Measurements from ENCODE around the gene ASCC3. TPM values are rescaled to one million over a fixed set of nuclear protein-coding genes. Genes with fewer than 3 reads are reported as not detected.
"Not testable (repeated sequence)": the region's sequence is repeated elsewhere in the genome, so short reads cannot be mapped to it uniquely, and the experiment has no call there.

Gene ASCC3
- total RNA-seq, 1 experiment from 2014 or later = 38.9 TPM

DNA sequence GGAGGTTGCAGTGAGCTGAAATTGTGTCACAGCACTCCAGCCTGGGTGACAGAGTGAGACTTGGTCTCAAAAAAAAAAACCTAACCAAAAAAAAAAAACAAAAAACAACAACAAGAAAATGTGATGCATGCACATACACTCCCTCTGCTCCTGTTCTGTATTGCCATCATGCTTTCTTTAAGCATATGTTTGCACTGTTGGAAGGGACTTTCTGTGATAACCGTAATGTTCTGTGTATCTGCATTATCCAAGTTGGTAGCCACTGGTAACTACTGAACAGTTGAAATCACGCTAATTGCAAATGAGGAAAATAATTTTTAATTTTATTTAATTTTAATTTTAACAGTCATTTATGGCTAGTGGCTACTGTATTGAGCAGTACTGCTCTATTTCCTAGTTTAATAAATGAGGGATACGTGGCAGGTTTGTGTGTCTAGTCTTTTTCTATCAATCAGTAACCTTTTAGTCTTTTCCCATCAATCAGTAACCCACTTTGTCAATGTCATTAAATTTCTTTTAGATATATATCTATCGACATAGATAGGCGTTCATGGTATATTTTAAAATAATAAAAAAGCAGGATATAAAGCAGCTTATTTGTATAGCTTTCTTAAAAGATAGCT lies 135.6 kb downstream of the ASCC3 start:
- DNase-seq = no peak
- Histone ChIP-seq H3K27me3 (ENCODE audit: control insufficient read depth, insufficient read depth, low read length) (no peaks in the 10 kb centered on the region), H3K36me3 (replicated peaks; ENCODE audit: control insufficient read depth, insufficient read depth, low read length) (peaks cover 5% of the 10 kb centered on the region), H3K4me3 (ENCODE audit: insufficient read depth, low read depth, low read length) (no peak overlapping the region)

DNA sequence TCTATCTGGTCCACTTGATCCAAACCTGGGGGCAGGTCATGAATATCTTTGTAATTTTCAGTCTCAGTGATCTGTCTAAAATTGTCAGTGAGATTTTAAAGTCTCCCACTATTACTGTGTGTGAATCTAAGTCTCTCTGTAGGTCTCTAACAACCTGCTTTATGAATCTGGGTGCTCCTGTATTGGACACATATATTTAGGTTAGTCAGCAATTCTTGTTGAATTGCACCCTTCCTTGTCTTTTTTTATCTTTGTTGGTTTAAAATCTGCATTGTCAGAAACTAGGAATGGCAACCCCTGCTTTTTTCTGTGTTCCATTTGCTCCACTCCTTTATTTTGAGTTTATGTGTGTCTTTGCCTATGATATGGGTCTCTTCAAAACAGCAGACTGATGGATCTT lies 140.7 kb downstream of the ASCC3 start:
- Histone ChIP-seq H3K27me3 (ENCODE audit: control insufficient read depth, insufficient read depth, low read length) (no peaks in the 10 kb centered on the region), H3K36me3 (replicated peaks; ENCODE audit: control insufficient read depth, insufficient read depth, low read length) (peaks cover 5% of the 10 kb centered on the region), H3K4me3 (ENCODE audit: insufficient read depth, low read depth, low read length) (no peak overlapping the region)
- DNase-seq = no peak

DNA sequence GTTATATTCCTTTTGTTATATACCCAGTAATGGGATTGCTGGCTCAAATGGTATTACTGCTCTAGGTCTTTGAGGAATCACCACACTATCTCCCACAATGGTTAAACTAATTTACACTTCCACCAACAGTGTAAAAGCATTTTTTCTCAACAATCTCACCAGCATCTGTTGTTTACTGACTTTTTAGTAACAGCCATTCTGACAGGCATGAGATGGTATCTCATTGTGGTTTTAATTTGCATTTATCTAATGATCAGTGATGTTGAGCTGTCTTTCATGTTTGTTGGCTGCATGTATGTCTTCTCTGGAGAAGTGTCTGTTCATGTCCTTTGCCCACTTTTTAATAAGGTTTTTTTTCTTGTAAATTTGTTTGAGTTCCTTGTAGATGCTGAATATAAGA lies 143.4 kb downstream of the ASCC3 start:
- H3K36me3 ChIP-seq (replicated peaks; ENCODE audit: control insufficient read depth, insufficient read depth, low read length); H3K4me3 ChIP-seq (ENCODE audit: insufficient read depth, low read depth, low read length); DNase-seq; H3K27me3 ChIP-seq (ENCODE audit: control insufficient read depth, insufficient read depth, low read length): not testable (repeated sequence)

DNA sequence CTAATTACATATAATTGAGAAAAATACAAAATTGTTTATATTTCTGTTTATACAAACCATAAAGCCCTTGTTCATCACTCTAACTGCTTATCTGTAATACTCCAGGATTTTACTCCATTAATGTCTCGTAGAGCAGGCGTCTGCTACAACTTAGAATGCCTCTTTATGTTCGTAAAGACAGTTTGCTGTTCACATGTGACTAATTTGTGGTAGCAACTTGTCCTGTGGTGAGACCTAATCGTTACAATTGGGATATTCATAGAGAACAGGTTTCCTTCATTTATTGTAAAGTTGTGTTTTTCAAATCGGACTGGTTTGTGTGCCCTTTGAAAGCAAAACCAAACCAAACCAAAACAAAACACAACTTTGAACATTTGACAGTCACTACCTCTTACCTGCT lies 149.7 kb downstream of the ASCC3 start:
- no peaks in the 10 kb centered on the region for H3K36me3 ChIP-seq (replicated peaks; ENCODE audit: control insufficient read depth, insufficient read depth, low read length)
- H3K27me3 ChIP-seq (ENCODE audit: control insufficient read depth, insufficient read depth, low read length) = no peaks in the 10 kb centered on the region
- DNase-seq = no peak
- no peak overlapping the region for H3K4me3 ChIP-seq (ENCODE audit: insufficient read depth, low read depth, low read length)

DNA sequence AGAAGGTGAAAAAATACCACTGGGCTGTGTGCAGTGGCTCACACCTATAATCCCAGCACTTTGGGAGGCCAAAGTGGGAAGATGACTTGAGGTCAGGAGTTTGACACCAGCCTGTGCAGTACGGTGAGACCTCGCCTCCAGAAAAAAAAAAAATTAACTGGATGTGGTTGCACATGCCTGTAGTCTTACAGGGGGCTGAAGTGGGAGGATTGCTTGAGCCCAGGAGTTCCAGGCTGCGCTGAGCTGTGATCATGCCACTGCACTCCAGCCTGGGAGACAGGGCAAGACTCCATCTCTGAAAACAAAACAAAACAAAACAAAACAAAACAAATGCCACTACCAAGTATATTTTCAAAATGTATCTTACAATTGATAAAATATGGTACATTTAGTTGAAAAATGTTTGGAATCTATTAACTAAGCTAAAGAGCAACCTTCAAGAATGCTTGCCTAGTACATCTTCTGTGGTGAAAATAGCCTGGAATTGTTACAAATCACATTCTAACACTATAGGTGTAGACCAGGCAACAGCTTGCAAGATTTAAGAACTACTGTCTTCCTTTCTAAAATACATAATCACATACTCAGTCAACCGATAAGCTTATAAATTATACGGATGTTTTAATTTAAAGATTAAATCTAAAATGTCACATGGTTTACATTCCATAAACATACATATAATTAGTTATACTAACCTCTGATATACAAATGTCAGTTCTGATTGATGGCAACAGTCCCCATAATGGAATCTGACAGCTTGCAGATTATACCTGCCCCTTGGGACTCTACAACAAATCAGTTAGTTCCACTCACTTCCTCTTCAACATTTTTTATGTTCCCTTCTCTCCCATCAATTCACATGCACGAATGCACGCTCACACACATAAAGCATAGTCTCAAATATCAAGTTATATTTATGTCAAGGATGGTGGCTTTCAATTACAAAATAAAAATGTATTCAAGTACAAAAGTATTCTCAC lies 150.8 kb downstream of the ASCC3 start:
- Histone ChIP-seq H3K4me3 (ENCODE audit: insufficient read depth, low read depth, low read length) (no peak overlapping the region), H3K27me3 (ENCODE audit: control insufficient read depth, insufficient read depth, low read length) (no peaks in the 10 kb centered on the region), H3K36me3 (replicated peaks; ENCODE audit: control insufficient read depth, insufficient read depth, low read length) (no peaks in the 10 kb centered on the region)
- DNase-seq = no peak

DNA sequence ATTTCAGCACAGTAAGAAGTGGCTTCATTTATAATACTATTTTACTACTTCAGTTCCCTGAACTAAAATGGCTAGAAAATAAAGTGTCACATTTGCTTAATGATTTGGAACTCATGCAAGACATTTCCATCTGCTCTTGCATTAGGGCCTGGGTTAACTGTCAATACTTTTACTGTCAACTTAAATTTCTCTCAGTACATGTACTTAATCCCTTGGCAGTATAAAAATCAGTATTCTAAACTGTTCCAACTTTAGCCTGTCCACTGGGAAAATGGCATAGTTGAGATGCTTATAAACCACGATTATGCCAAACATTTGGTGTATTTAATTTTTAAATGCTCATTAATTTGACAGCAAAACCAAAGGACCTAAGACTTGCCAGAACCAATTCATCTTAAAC lies 154.5 kb downstream of the ASCC3 start:
- H3K27me3 ChIP-seq (ENCODE audit: control insufficient read depth, insufficient read depth, low read length) = no peaks in the 10 kb centered on the region
- DNase-seq = no peak

DNA sequence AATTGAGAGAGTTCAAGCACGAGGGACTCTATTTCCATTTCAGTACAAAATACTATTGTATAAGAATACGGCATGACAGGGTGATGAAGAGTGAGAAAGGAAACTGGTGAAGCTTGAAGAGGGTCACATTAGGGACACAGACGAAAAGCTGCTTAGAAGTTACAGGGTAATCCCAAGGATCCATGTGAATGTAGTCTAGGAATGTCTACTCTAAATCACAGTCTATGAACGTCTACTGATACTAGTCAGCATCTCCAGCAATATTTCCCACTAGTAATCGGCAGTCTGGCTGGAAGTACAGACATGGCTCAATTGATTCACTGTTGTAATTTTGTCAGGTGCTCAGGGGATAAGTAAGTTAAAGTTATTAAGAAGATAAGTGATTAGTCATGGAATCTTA lies 156.4 kb downstream of the ASCC3 start:
- no peak overlapping the region for H3K4me3 ChIP-seq (ENCODE audit: insufficient read depth, low read depth, low read length)
- H3K27me3 ChIP-seq (ENCODE audit: control insufficient read depth, insufficient read depth, low read length) = no peaks in the 10 kb centered on the region
- no peaks in the 10 kb centered on the region; the same call in 1 of the 2 replicates for H3K36me3 ChIP-seq (replicated peaks; ENCODE audit: control insufficient read depth, insufficient read depth, low read length)
- no peak for DNase-seq

More for the DNA sequence above, 154.5 kb downstream of the ASCC3 start:
- no peaks in the 10 kb centered on the region; the same call in 1 of the 2 replicates for H3K36me3 ChIP-seq (replicated peaks; ENCODE audit: control insufficient read depth, insufficient read depth, low read length)
- H3K4me3 ChIP-seq (ENCODE audit: insufficient read depth, low read depth, low read length) = no peak overlapping the region

DNA sequence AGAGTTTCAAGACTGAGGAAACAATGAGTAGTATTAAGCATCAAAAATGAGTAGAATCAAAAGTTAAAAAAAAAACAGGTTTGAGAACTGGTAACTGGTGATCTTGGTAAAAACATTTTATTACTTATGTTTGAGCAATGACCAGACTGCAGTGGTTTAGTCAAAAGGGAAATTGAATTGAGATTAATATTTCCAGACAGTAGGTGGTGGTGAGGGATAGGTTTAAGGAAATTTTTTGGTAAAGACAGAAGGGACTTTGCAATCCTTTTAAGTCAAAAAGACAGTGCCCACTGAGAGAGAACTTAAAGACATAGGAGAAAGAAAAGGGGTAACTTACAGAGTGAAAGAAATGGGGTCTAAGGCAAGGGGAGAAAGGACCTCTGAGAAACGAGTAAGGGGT lies 156.9 kb downstream of the ASCC3 start:
- no peak for DNase-seq
- Histone ChIP-seq H3K36me3 (replicated peaks; ENCODE audit: control insufficient read depth, insufficient read depth, low read length) (no peaks in the 10 kb centered on the region; the same call in 1 of the 2 replicates), H3K27me3 (ENCODE audit: control insufficient read depth, insufficient read depth, low read length) (no peaks in the 10 kb centered on the region), H3K4me3 (ENCODE audit: insufficient read depth, low read depth, low read length) (no peak overlapping the region)

DNA sequence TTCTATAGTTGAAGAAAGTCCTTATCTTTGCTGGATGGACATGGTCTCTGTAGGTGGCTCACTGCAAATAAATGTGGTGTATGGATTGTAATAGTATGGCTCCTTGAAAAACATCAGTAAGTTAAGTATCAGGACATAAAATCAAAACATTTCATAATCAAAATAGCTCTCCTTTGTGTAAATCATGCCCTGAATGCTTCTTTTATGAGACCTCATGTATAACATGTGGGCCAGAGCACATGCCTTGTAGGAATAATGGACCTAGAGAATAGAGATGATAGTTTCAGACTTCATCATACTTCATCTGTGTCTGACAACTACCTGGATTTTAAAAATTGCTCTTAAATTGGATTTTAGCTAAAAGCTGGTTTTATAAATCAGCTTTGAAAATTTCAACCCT lies 159.9 kb downstream of the ASCC3 start:
- Histone ChIP-seq H3K4me3 (ENCODE audit: insufficient read depth, low read depth, low read length) (no peak overlapping the region), H3K36me3 (replicated peaks; ENCODE audit: control insufficient read depth, insufficient read depth, low read length) (no peaks in the 10 kb centered on the region; the same call in 1 of the 2 replicates), H3K27me3 (ENCODE audit: control insufficient read depth, insufficient read depth, low read length) (no peaks in the 10 kb centered on the region)
- no peak for DNase-seq

DNA sequence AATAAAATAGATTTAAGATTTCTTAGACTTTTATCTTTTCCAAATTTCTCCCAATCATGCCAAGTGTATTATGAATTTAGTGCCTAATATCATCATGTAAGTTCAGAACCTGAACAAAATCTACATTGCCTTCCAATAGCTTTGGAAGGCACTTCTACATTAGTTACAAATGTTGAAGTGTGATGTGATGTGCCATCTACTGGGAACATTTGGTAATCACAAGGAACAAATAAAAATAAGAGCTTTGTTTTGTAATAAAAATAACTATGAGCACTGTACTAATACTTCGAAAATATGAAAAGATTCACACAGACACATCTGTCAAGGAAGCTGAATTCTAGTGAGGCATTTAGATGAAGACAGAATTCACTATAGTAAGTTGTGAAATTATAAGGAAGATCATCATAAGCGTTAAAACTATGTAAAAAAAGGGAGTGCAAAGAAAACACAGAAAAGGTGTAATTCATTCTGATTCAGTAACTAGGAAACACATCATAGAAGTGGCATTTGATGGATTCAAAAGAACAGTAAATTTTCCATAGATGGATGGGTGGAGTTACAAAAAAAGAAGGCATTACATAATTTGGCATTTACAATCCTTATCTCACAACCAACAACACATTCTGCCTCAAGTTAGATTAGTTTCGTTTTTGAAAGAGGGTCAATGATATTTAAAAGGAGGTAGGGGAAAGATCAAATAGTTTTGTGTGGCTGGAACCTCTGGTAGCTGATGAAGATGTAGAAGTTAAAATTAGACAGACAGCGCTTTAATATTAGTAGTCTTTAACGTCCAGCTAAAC lies 161.0 kb downstream of the ASCC3 start:
- H3K36me3 ChIP-seq (replicated peaks; ENCODE audit: control insufficient read depth, insufficient read depth, low read length) = no peaks in the 10 kb centered on the region; the same call in 1 of the 2 replicates
- peak; percentile 1 for DNase-seq
- no peak overlapping the region for H3K4me3 ChIP-seq (ENCODE audit: insufficient read depth, low read depth, low read length)
- no peaks in the 10 kb centered on the region for H3K27me3 ChIP-seq (ENCODE audit: control insufficient read depth, insufficient read depth, low read length)

DNA sequence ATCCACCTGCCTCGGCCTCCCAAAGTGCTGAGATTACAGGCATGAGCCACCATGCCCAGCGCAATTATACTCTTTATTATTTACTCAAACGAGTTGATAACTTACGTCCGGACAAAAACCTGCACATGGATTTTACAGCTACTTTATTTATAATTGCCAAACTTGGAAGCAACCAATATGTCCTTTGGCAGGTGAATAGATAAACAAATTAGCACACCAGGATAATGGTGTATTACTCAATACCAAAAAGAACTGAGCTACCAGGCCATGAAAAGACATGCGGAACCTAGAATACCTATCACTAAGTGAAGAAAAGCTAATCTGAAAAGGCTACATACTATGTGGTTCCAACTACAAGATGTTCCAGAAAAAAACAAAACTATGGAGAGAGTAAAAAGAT lies 168.1 kb downstream of the ASCC3 start:
- no peak for DNase-seq
- no peak overlapping the region for H3K4me3 ChIP-seq (ENCODE audit: insufficient read depth, low read depth, low read length)
- no peaks in the 10 kb centered on the region for H3K27me3 ChIP-seq (ENCODE audit: control insufficient read depth, insufficient read depth, low read length)

DNA sequence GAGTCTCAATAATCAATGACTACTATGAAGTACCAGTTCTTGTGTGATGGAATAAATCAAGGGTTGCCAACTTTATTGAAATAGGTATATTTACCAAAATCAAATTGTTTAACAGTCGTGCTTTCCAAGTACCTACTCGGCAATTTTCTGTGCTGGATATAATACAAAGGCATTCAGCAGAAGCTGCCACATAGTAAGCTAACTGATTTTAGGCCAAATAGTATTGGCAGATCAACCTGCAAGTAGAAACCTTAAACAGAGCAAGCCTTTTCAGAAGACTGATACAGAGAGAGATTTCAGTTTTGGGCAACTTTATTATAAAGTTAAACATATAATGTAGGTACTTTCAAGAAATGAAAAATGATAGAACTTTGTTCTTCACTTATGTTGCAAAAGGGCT lies 174.6 kb downstream of the ASCC3 start:
- DNase-seq = no peak
- Histone ChIP-seq H3K36me3 (replicated peaks; ENCODE audit: control insufficient read depth, insufficient read depth, low read length) (no peaks in the 10 kb centered on the region; the same call in 1 of the 2 replicates), H3K27me3 (ENCODE audit: control insufficient read depth, insufficient read depth, low read length) (no peaks in the 10 kb centered on the region), H3K4me3 (ENCODE audit: insufficient read depth, low read depth, low read length) (no peak overlapping the region)

More for the DNA sequence above, 168.1 kb downstream of the ASCC3 start:
- no peaks in the 10 kb centered on the region for H3K36me3 ChIP-seq (replicated peaks; ENCODE audit: control insufficient read depth, insufficient read depth, low read length)

DNA sequence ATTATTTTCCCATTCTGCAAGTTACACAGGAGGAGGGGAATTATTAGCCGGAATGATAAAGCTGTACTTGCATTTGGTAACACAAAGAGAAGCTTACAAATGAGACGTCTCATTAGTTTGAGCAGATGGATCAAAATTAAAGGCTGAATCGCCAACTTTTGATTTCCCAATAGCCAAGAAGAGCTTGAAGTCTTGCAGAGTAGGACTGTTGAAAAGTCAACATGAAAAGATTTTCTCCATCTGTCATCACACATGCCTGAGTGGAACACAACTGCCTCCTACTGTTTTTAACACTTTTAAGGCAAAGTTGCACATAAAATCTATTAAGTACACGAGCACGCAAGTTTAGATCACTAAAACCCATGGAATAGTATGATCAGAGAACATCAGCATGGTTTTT lies 176.2 kb downstream of the ASCC3 start:
- no peak for DNase-seq
- Histone ChIP-seq H3K4me3 (ENCODE audit: insufficient read depth, low read depth, low read length) (no peak overlapping the region), H3K27me3 (ENCODE audit: control insufficient read depth, insufficient read depth, low read length) (no peaks in the 10 kb centered on the region), H3K36me3 (replicated peaks; ENCODE audit: control insufficient read depth, insufficient read depth, low read length) (no peaks in the 10 kb centered on the region; the same call in 1 of the 2 replicates)

DNA sequence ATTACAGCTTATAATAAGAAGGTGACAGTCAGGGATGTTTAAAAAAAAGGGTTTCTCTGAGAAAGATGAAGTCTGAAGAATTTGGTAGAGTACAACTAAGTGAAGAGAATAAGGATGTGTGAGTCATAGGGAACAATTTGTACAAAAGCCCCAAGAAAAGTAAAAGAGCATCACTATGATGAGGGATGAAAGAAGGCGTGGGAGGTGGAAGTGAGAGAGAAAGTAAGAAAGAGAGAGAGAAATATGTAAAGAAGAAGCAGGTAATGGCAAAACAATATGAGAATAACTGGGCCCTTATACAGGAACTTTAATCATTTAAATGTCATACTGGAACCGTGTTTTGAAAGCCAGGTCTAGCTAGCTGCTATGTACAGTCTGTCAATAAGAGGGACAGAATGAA lies 179.4 kb downstream of the ASCC3 start:
- no peaks in the 10 kb centered on the region for H3K27me3 ChIP-seq (ENCODE audit: control insufficient read depth, insufficient read depth, low read length)
- H3K4me3 ChIP-seq (ENCODE audit: insufficient read depth, low read depth, low read length) = no peak overlapping the region
- DNase-seq = no peak
- H3K36me3 ChIP-seq (replicated peaks; ENCODE audit: control insufficient read depth, insufficient read depth, low read length) = no peaks in the 10 kb centered on the region; the same call in none of the 2 replicates
